GM23338 (cell line): Measurements from ENCODE around the gene INTS3. TPM values are rescaled to one million over a fixed set of nuclear protein-coding genes. Genes with fewer than 3 reads are reported as not detected.

Experiments used
- ATAC-seq: fragments of 200-7000 bp; cut with Tn5 transposase; 3 replicates; pipeline ENCODE4 v1.9.1; 2020
- DNase-seq: peaks from one replicate; pipeline ENCODE4 v3.0.0-alpha.2; 2015; ENCODE audit warnings: low spot score
- H2AFZ ChIP-seq: fragments of 200-600 bp; sonication (generic); 2 replicates; pipeline ENCODE4 v1.8.0; 2016; ENCODE audit warnings: antibody characterized with exemption, mild to moderate bottlenecking, moderate library complexity
- H3F3A ChIP-seq: fragments of 200-600 bp; sonication (generic); replicated peaks from 2 replicates; pipeline ENCODE4 v1.8.0; 2017; ENCODE audit warnings: antibody characterized with exemption, mixed run types, low read depth
- H3K27ac ChIP-seq: fragments of 200-600 bp; sonication (generic); 2 replicates; pipeline ENCODE4 v1.6.1; 2016; ENCODE audit warnings: low read depth
- H3K27me3 ChIP-seq: fragments of 200-600 bp; sonication (generic); 2 replicates; pipeline ENCODE4 v1.8.0; 2016; ENCODE audit warnings: mild to moderate bottlenecking, mixed run types, moderate library complexity; ENCODE audit not compliant: insufficient read depth
- H3K36me3 ChIP-seq: fragments of 200-600 bp; sonication (generic); 2 replicates; pipeline ENCODE4 v1.8.0; 2016; ENCODE audit warnings: mild to moderate bottlenecking; ENCODE audit not compliant: insufficient read depth
- H3K4me1 ChIP-seq: fragments of 200-600 bp; sonication (generic); 2 replicates; pipeline ENCODE4 v1.8.0; 2016; ENCODE audit warnings: mild to moderate bottlenecking, moderate library complexity; ENCODE audit not compliant: insufficient read depth
- H3K4me2 ChIP-seq: fragments of 200-600 bp; sonication (generic); 2 replicates; pipeline ENCODE4 v1.7.1; 2017; ENCODE audit warnings: mixed run types
- H3K4me3 ChIP-seq: fragments of 200-600 bp; sonication (generic); 2 replicates; pipeline ENCODE4 v1.6.1; 2016; ENCODE audit warnings: mixed run types
- H3K79me2 ChIP-seq: fragments of 200-600 bp; sonication (generic); replicated peaks from 2 replicates; pipeline ENCODE4 v1.8.0; 2017; ENCODE audit warnings: mild to moderate bottlenecking; ENCODE audit not compliant: insufficient read depth
- H3K9me2 ChIP-seq: fragments of 200-600 bp; sonication (generic); 2 replicates; pipeline ENCODE4 v1.8.0; 2017; ENCODE audit not compliant: insufficient read depth
- H4K20me1 ChIP-seq: fragments of 200-600 bp; sonication (generic); replicated peaks from 2 replicates; pipeline ENCODE4 v1.8.0; 2017; ENCODE audit warnings: mild to moderate bottlenecking; ENCODE audit not compliant: insufficient read depth
- H3K27ac Mint-ChIP-seq: 2 replicates; pipeline ENCODE4 v1.8.0; 2020; ENCODE audit warnings: inconsistent platforms, mild to moderate bottlenecking, moderate library complexity, mixed read lengths
- H3K27me3 Mint-ChIP-seq: 3 replicates; pipeline ENCODE4 v1.8.0; 2022; ENCODE audit warnings: low read depth, mild to moderate bottlenecking, moderate library complexity, mixed read lengths, inconsistent platforms; ENCODE audit not compliant: insufficient read depth, poor library complexity
- H3K36me3 Mint-ChIP-seq: 3 replicates; pipeline ENCODE4 v1.8.0; 2021; ENCODE audit warnings: low read depth, mild to moderate bottlenecking, inconsistent platforms, moderate library complexity, mixed read lengths
- H3K4me1 Mint-ChIP-seq: 3 replicates; pipeline ENCODE4 v1.8.0; 2020; ENCODE audit warnings: mild to moderate bottlenecking, inconsistent platforms, mixed read lengths
- H3K4me3 Mint-ChIP-seq: 3 replicates; pipeline ENCODE4 v1.8.0; 2021; ENCODE audit warnings: moderate library complexity, mild to moderate bottlenecking, inconsistent platforms, mixed read lengths
- H3K9me3 Mint-ChIP-seq: 3 replicates; pipeline ENCODE4 v1.8.0; 2020; ENCODE audit warnings: moderate library complexity, mild to moderate bottlenecking, inconsistent platforms, mixed read lengths
- EZH2phosphoT487 ChIP-seq: fragments of 200-600 bp; sonication (generic); IDR thresholded peaks from one replicate; pipeline ENCODE4 v1.8.1; 2018; ENCODE audit warnings: antibody characterized with exemption; ENCODE audit not compliant: unreplicated experiment
- NANOG ChIP-seq: IDR thresholded peaks from 2 replicates; pipeline ENCODE4 v1.6.1; 2016; ENCODE audit warnings: antibody characterized with exemption, borderline replicate concordance
- POLR2AphosphoS5 ChIP-seq: IDR thresholded peaks from 2 replicates; pipeline ENCODE4 v1.6.1; 2016; ENCODE audit warnings: antibody characterized with exemption, low read depth
- ZNF114 ChIP-seq: fragments of 250-450 bp; sonication (Bioruptor Pico); IDR thresholded peaks from 2 replicates; pipeline ENCODE4 v1.5.0; 2020; ENCODE audit warnings: mild to moderate bottlenecking, moderate library complexity
- ZNF331 ChIP-seq: fragments of 250-450 bp; sonication (Bioruptor Pico); IDR thresholded peaks from 2 replicates; pipeline ENCODE4 v1.5.0; 2020; ENCODE audit warnings: low read depth, mild to moderate bottlenecking, moderate library complexity
- ZNF462 ChIP-seq: fragments of 250-450 bp; sonication (Bioruptor Pico); IDR thresholded peaks from 2 replicates; pipeline ENCODE4 v1.5.0; 2020; ENCODE audit warnings: mild to moderate bottlenecking, moderate library complexity
- polyA plus RNA-seq: library from polyadenylated mRNA; unstranded; fragments of >200 nt; fragmentation: Nextera tagmentation; extraction: Ambion mirVana; gene quantifications from 2 replicates; pipeline ENCODE4 v1.2.1, GENCODE V29; 2016
- total RNA-seq: library from RNA; depleted of rRNA; stranded (reverse); fragments of >200 nt; shearing (Covaris generic); gene quantifications from 2 replicates; pipeline ENCODE4 v1.2.3, GENCODE V29; 2014

INTS3 gene
- total and polyA plus RNA-seq, 2 experiments from 2014 or later = 22.7 to 51.3 TPM

GRCh38 chr1:153687346-153688125 lies 40.3 kb upstream of the INTS3 start (continued):
- TF ChIP-seq ZNF462 (CRISPR knock-in tag) (no peak), POLR2AphosphoS5 (no peak), EZH2phosphoT487 (no peak)

- Mint-ChIP-seq H3K4me3 (no peak overlapping the region; the same call in 2 of the 3 replicates), H3K27ac (peak overlapping the region; percentile 49), H3K27me3 (peaks cover 16% of the 10 kb centered on the region), H3K9me3 (no peaks in the 10 kb centered on the region; the same call in 2 of the 3 replicates), H3K4me1 (peaks cover 7% of the 10 kb centered on the region; the same call in 2 of the 3 replicates), H3K36me3 (peaks cover 56% of the 10 kb centered on the region)
- DNase-seq (no peak), ATAC-seq (no peak)
- Histone ChIP-seq H4K20me1 (no peaks in the 10 kb centered on the region), H3K4me2 (no peak overlapping the region), H3K79me2 (no peaks in the 10 kb centered on the region), H3K4me3 (no peak overlapping the region), H3K36me3 (no peaks in the 10 kb centered on the region), H3K4me1 (no peaks in the 10 kb centered on the region), H2AFZ (no peak overlapping the region), H3K27me3 (no peaks in the 10 kb centered on the region), H3F3A (no peaks in the 10 kb centered on the region), H3K27ac (no peak overlapping the region), H3K9me2 (no peaks in the 10 kb centered on the region)
- TF ChIP-seq POLR2AphosphoS5 = no peak
- no peak for TF ChIP-seq EZH2phosphoT487
- TF ChIP-seq ZNF114 = no peak
- TF ChIP-seq ZNF462 (CRISPR knock-in tag) = no peak
- no peak for TF ChIP-seq NANOG
- no peak for TF ChIP-seq ZNF331 (CRISPR knock-in tag)
Measured at GRCh38 chr1:153688276-153688675, 39.6 kb upstream of the INTS3 start.
